ENCODE measurements around the gene AHI1. TPM values are rescaled to one million over a fixed set of nuclear protein-coding genes. Genes with fewer than 3 reads are reported as not detected.

AHI1 gene
- total RNA-seq, 1 experiment from 2014 or later: 8.9 TPM

DNA sequence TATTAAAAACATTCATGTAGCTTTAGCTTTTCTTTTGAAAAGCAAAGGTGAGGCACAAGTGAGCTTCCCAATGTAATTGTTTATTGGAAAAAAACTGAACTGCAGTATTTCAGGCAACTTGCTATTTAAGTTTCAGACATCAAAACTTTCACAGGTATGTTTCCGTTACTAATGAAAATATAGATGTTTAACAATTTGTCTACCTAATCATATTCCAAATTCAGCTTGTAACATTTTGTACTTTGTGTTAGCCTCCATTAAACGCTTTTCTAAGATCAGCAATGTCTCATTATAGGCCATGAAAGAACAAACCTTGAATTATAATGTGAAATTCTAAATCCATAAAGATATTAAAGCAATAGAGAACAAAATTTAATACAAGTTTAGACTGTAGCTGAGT, 69.5 kb downstream of the AHI1 start:
- Histone ChIP-seq H3K9ac (ENCODE audit: low read length) (no peak overlapping the region), H2AFZ (ENCODE audit: low read length) (no peak overlapping the region), H3K36me3 (ENCODE audit: low read depth, low read length) (no peaks in the 10 kb centered on the region), H3K9me2 (replicated peaks; ENCODE audit: low read length) (no peaks in the 10 kb centered on the region), H3F3A (ENCODE audit: low read length, unreplicated experiment) (no peaks in the 10 kb centered on the region), H3K27ac (ENCODE audit: low read length) (no peak overlapping the region), H3K4me3 (ENCODE audit: low read length) (no peak overlapping the region), H3K9me3 (ENCODE audit: low read length) (no peaks in the 10 kb centered on the region), H3K79me2 (ENCODE audit: low read length) (no peaks in the 10 kb centered on the region), H3K4me2 (ENCODE audit: low read length) (no peak overlapping the region), H3K27me3 (ENCODE audit: low read length) (no peaks in the 10 kb centered on the region), H4K20me1 (ENCODE audit: low read length) (no peaks in the 10 kb centered on the region), H3K4me1 (ENCODE audit: insufficient read depth, low read length) (no peaks in the 10 kb centered on the region)
- CTCF ChIA-PET: no interaction called here
- ATAC-seq (no peak), DNase-seq (no peak)
- TF ChIP-seq, protein P1, sequence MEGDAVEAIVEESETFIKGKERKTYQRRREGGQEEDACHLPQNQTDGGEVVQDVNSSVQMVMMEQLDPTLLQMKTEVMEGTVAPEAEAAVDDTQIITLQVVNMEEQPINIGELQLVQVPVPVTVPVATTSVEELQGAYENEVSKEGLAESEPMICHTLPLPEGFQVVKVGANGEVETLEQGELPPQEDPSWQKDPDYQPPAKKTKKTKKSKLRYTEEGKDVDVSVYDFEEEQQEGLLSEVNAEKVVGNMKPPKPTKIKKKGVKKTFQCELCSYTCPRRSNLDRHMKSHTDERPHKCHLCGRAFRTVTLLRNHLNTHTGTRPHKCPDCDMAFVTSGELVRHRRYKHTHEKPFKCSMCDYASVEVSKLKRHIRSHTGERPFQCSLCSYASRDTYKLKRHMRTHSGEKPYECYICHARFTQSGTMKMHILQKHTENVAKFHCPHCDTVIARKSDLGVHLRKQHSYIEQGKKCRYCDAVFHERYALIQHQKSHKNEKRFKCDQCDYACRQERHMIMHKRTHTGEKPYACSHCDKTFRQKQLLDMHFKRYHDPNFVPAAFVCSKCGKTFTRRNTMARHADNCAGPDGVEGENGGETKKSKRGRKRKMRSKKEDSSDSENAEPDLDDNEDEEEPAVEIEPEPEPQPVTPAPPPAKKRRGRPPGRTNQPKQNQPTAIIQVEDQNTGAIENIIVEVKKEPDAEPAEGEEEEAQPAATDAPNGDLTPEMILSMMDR (conservative IDR thresholded peaks at IDR 0.05; ENCODE audit: low read depth, low read length): no peak
- TF ChIP-seq EZH2 (IDR thresholded peaks at IDR 0.05; ENCODE audit: low read length, unreplicated experiment): no peak
- TF ChIP-seq EZH2phosphoT487 (IDR thresholded peaks at IDR 0.05; ENCODE audit: borderline replicate concordance, low read length): no peak
- intact Hi-C loops (cut with micrococcal nuclease): loop anchor here (10.0 kb wide), 1 partner anchor 363 kb away; no protein-coding TSS in a partner anchor
- POLR2A ChIA-PET (ENCODE audit: unreplicated experiment): no interaction called here
- no TSS peak for BruUV-seq (replicated peaks)

DNA sequence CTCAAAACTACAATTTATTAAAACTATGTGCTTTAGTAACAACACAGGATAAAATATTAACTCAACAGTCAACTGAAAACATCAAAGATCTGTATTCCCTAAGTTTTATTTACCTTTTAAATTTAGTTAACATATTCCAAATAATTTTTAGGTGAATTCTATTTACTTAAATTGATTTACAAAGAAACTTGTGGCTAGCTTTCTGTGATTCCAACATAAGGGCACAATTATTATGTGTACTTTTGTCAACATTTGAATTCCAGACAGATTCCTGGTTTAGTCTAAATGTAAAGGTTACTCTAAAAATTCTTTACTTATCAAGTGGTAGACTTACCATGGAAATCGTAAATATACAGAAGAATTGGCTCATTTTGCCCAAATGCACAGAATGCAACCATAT, 70.7 kb downstream of the AHI1 start:
- intact Hi-C loops (cut with micrococcal nuclease): loop anchor here (10.0 kb wide), 1 partner anchor 362 kb away; no protein-coding TSS in a partner anchor
- Histone ChIP-seq H2AFZ (ENCODE audit: low read length) (no peak overlapping the region), H3K4me2 (ENCODE audit: low read length) (no peak overlapping the region), H3K4me3 (ENCODE audit: low read length) (no peak overlapping the region), H3K4me1 (ENCODE audit: insufficient read depth, low read length) (no peaks in the 10 kb centered on the region), H3K9me3 (ENCODE audit: low read length) (no peaks in the 10 kb centered on the region), H3K9ac (ENCODE audit: low read length) (no peak overlapping the region), H3K27me3 (ENCODE audit: low read length) (no peaks in the 10 kb centered on the region), H4K20me1 (ENCODE audit: low read length) (no peaks in the 10 kb centered on the region), H3K9me2 (replicated peaks; ENCODE audit: low read length) (no peaks in the 10 kb centered on the region), H3K36me3 (ENCODE audit: low read depth, low read length) (no peaks in the 10 kb centered on the region), H3K27ac (ENCODE audit: low read length) (no peak overlapping the region), H3F3A (ENCODE audit: low read length, unreplicated experiment) (no peaks in the 10 kb centered on the region), H3K79me2 (ENCODE audit: low read length) (no peaks in the 10 kb centered on the region)
- no peak for DNase-seq
- CTCF ChIA-PET: interaction anchor here (0.7 kb wide), 1 partner anchor 364 kb away, joined by 3 read pairs; no protein-coding TSS in a partner anchor
- no peak for TF ChIP-seq EZH2 (IDR thresholded peaks at IDR 0.05; ENCODE audit: low read length, unreplicated experiment)
- no peak for ATAC-seq
- no TSS peak for BruUV-seq (replicated peaks)
- POLR2A ChIA-PET (ENCODE audit: unreplicated experiment): no interaction called here

DNA sequence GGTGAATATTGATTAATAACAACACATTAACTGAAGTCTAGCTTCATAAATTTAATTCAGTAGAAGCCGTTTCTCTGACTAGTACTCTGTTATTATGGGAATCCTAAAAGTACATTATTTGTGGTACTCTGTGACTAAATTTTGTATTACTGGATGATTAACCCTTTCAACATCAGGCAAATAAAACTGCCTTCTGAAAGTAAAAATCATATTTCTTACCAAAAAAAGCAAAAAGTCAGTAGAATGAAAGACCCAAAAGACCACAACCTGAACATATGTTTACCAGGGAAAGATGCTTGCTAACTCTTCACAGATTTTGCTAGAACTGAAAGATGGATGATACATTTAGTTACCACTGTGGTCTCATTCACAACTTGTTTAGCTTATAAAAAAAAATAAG, 73.2 kb downstream of the AHI1 start:
- no peak for ATAC-seq
- H3K9me3 ChIP-seq (ENCODE audit: low read length): no peaks in the 10 kb centered on the region
- CTCF ChIA-PET: no interaction called here
- H3K4me1 ChIP-seq (ENCODE audit: insufficient read depth, low read length): no peaks in the 10 kb centered on the region
- H3K9me2 ChIP-seq (replicated peaks; ENCODE audit: low read length): no peaks in the 10 kb centered on the region
- POLR2A ChIA-PET (ENCODE audit: unreplicated experiment): no interaction called here
- H2AFZ ChIP-seq (ENCODE audit: low read length): no peak overlapping the region
- intact Hi-C loops (cut with micrococcal nuclease): loop anchor here (10.0 kb wide), 1 partner anchor 360 kb away; no protein-coding TSS in a partner anchor
- TF ChIP-seq, protein P1 (conservative IDR thresholded peaks at IDR 0.05; ENCODE audit: low read depth, low read length): no peak
- no peak for TF ChIP-seq EZH2 (IDR thresholded peaks at IDR 0.05; ENCODE audit: low read length, unreplicated experiment)
- TF ChIP-seq EZH2phosphoT487 (IDR thresholded peaks at IDR 0.05; ENCODE audit: borderline replicate concordance, low read length): no peak
- H3F3A ChIP-seq (ENCODE audit: low read length, unreplicated experiment): no peaks in the 10 kb centered on the region
- no peaks in the 10 kb centered on the region for H3K79me2 ChIP-seq (ENCODE audit: low read length)
- H3K27ac ChIP-seq (ENCODE audit: low read length): no peak overlapping the region
- H3K36me3 ChIP-seq (ENCODE audit: low read depth, low read length): no peaks in the 10 kb centered on the region
- DNase-seq: no peak
- no TSS peak for BruUV-seq (replicated peaks)
- no peaks in the 10 kb centered on the region for H3K27me3 ChIP-seq (ENCODE audit: low read length)
- no peak overlapping the region for H3K9ac ChIP-seq (ENCODE audit: low read length)
- no peak overlapping the region for H3K4me2 ChIP-seq (ENCODE audit: low read length)
- no peak overlapping the region for H3K4me3 ChIP-seq (ENCODE audit: low read length)
- H4K20me1 ChIP-seq (ENCODE audit: low read length): no peaks in the 10 kb centered on the region

All from PC-3 (cell line).